PC-9 (cell line): ENCODE data around the gene KIF16B.

ENCODE experiments used
- EZH2 ChIP-seq: fragments of 200-600 bp; sonication (generic); IDR thresholded peaks from 2 replicates; pipeline ENCODE4 v1.8.0; 2017; ENCODE audit warnings: antibody characterized with exemption, low read depth
- TF ChIP-seq, protein P1 (sequence below): fragments of 200-600 bp; sonication (generic); conservative IDR thresholded peaks from 2 replicates; pipeline ENCODE4 v1.6.1; 2017; ENCODE audit warnings: mixed run types, antibody characterized with exemption, mild to moderate bottlenecking, moderate library complexity

DNA sequence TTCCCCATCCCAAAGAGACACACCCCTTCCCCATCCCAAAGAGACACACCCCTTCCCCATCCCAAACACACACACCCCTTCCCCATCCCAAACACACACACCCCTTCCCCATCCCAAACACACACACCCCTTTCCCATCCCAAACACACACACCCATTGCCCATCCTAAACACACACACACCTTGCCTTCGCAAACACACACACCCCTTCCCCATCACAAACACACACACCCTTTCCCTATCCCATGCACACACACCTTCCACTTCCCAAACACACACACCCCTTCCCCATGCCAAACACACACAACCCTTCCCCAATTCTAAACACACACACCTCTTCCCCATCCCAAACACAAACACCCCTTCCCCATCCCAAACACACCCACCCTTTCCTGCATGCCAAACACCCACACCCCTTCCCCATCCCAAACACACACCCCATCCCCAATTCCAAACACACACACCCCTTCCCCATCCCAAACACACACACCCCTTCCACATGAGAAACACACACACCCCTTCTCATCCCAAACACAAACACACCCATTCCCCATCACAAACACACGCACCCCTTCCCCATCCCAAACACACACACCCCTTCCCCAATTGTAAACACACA, 315.3 kb downstream of the KIF16B start:
- TF ChIP-seq, protein P1, sequence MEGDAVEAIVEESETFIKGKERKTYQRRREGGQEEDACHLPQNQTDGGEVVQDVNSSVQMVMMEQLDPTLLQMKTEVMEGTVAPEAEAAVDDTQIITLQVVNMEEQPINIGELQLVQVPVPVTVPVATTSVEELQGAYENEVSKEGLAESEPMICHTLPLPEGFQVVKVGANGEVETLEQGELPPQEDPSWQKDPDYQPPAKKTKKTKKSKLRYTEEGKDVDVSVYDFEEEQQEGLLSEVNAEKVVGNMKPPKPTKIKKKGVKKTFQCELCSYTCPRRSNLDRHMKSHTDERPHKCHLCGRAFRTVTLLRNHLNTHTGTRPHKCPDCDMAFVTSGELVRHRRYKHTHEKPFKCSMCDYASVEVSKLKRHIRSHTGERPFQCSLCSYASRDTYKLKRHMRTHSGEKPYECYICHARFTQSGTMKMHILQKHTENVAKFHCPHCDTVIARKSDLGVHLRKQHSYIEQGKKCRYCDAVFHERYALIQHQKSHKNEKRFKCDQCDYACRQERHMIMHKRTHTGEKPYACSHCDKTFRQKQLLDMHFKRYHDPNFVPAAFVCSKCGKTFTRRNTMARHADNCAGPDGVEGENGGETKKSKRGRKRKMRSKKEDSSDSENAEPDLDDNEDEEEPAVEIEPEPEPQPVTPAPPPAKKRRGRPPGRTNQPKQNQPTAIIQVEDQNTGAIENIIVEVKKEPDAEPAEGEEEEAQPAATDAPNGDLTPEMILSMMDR = no peak
- no peak for TF ChIP-seq EZH2
